K562 (cell line): ENCODE measurements around the gene AHNAK. TPM values are rescaled to one million over a fixed set of nuclear protein-coding genes. Genes with fewer than 3 reads are reported as not detected.

Experiments
- ARID1B ChIP-seq: fragments of 450-650 bp; IDR thresholded peaks from 2 replicates; pipeline ENCODE4 v1.6.1; 2016; ENCODE audit warnings: antibody characterized with exemption, mild to moderate bottlenecking, inconsistent platforms
- CBFA2T2 ChIP-seq: fragments of 450-650 bp; conservative IDR thresholded peaks from 2 replicates; pipeline ENCODE4 v1.6.1; 2017; ENCODE audit warnings: mild to moderate bottlenecking
- CBX5 ChIP-seq: IDR thresholded peaks from 2 replicates; pipeline ENCODE4 v1.6.1; 2014; ENCODE audit warnings: low read depth, borderline replicate concordance
- CREBBP ChIP-seq: IDR thresholded peaks from one replicate; pipeline ENCODE4 v1.6.1; 2012; ENCODE audit warnings: low read depth, mild to moderate bottlenecking, control low read depth, inconsistent platforms, low read length
- DDX20 ChIP-seq: fragments of 450-650 bp; IDR thresholded peaks from 2 replicates; pipeline ENCODE4 v1.6.1; 2016; ENCODE audit warnings: missing genetic modification characterization, low read depth, mild to moderate bottlenecking, missing compliant biosample characterization, moderate library complexity
- E2F3 ChIP-seq: fragments of 250-450 bp; sonication (Bioruptor Pico); IDR thresholded peaks from 2 replicates; pipeline ENCODE4 v1.4.0; 2020; ENCODE audit warnings: mild to moderate bottlenecking
- EP400 ChIP-seq: fragments of 450-650 bp; IDR thresholded peaks from 2 replicates; pipeline ENCODE4 v1.6.1; 2017; ENCODE audit warnings: antibody characterized with exemption, mild to moderate bottlenecking, moderate library complexity
- ERF ChIP-seq: fragments of 450-650 bp; formaldehyde crosslinking; IDR thresholded peaks from 2 replicates; pipeline ENCODE4 v1.4.0; 2020; ENCODE audit warnings: mild to moderate bottlenecking, mixed read lengths
- KDM4B ChIP-seq, 2 experiments: fragments of 450-650 bp in 1 of 2; sonication (generic) in 1 of 2; IDR thresholded peaks; 2 replicates each; pipeline ENCODE4 v1.6.1; 2016 to 2017; ENCODE audit warnings: borderline replicate concordance in 2 of 2, antibody characterized with exemption in 1 of 2, low read depth in 1 of 2, mild to moderate bottlenecking in 1 of 2
- KLF6 ChIP-seq: fragments of 250-450 bp; sonication (Bioruptor Pico); IDR thresholded peaks from 2 replicates; pipeline ENCODE4 v1.4.0; 2020; ENCODE audit warnings: mild to moderate bottlenecking, moderate library complexity, borderline replicate concordance
- MAFF ChIP-seq: IDR thresholded peaks from 2 replicates; pipeline ENCODE4 v1.6.1; 2012; ENCODE audit warnings: low read length, improper control_type of control experiment
- PHF20 ChIP-seq: fragments of 450-650 bp; IDR thresholded peaks from 2 replicates; pipeline ENCODE4 v1.6.1; 2018; ENCODE audit not compliant: partially characterized antibody
- PHTF2 ChIP-seq: fragments of 250-450 bp; sonication (Bioruptor Pico); IDR thresholded peaks from 2 replicates; pipeline ENCODE4 v1.5.0; 2021; ENCODE audit warnings: mild to moderate bottlenecking
- POLR2AphosphoS2 ChIP-seq: IDR thresholded peaks from 2 replicates; pipeline ENCODE4 v1.6.1; 2012; ENCODE audit warnings: low read length, improper control_type of control experiment
- POLR2B ChIP-seq: fragments of 450-650 bp; IDR thresholded peaks from 2 replicates; pipeline ENCODE4 v1.6.1; 2018; ENCODE audit warnings: low read depth; ENCODE audit not compliant: partially characterized antibody
- PTRF ChIP-seq: fragments of 450-650 bp; IDR thresholded peaks from 2 replicates; pipeline ENCODE4 v1.6.1; 2016; ENCODE audit warnings: mild to moderate bottlenecking, missing genetic modification characterization, missing compliant biosample characterization
- SMARCA5 ChIP-seq: fragments of 450-650 bp; IDR thresholded peaks from 2 replicates; pipeline ENCODE4 v1.6.1; 2016
- TEAD1 ChIP-seq, 2 experiments: fragments of 450-650 bp in 1 of 2; sonication (generic) in 1 of 2; formaldehyde crosslinking; IDR thresholded peaks; 2 replicates each; pipeline versions ENCODE4 v1.4.0 to v1.8.0; 2020 to 2022; ENCODE audit warnings: mild to moderate bottlenecking in 2 of 2, missing genetic modification reagents in 1 of 2
- ZNF384 ChIP-seq: IDR thresholded peaks from 2 replicates; pipeline ENCODE4 v1.6.1; 2012; ENCODE audit warnings: low read depth, low read length, improper control_type of control experiment
- polyA plus RNA-seq, 8 experiments: library from polyadenylated mRNA; depleted of rRNA in 4 of 8; stranded (reverse) in 5 of 8; unstranded in 3 of 8; fragments of >200 nt; fragmentation: Nextera tagmentation in 2 of 8; fragmentation: Illumina TruSeq in 1 of 8; extraction: Ambion mirVana in 2 of 8; extraction: Trizol in 1 of 8; gene quantifications; 2 replicates each; pipeline versions ENCODE4 v1.2.1 to v1.2.3, GENCODE V29; 2011 to 2014; ENCODE audit warnings: inconsistent platforms in 1 of 8, missing spikeins in 1 of 8
- total RNA-seq, 7 experiments: library from RNA; depleted of rRNA in 6 of 7; stranded (reverse); fragments of >200 nt in 6 of 7; fragmentation: Illumina TruSeq in 2 of 7; extraction: Trizol in 2 of 7; gene quantifications; 2 replicates each; pipeline versions ENCODE4 v1.2.1 to v1.2.3, GENCODE V29; 2011 to 2021; ENCODE audit warnings: low replicate concordance in 1 of 7
- TF ChIP-seq, protein P1 (sequence below): fragments of 450-650 bp; formaldehyde crosslinking; IDR thresholded peaks from 2 replicates; pipeline ENCODE4 v1.4.0; 2020; ENCODE audit warnings: mild to moderate bottlenecking, moderate library complexity
- TF ChIP-seq, protein P2 (sequence below), 2 experiments: fragments of 450-650 bp; conservative IDR thresholded peaks; 2 replicates each; pipeline ENCODE4 v1.6.1; 2017; ENCODE audit warnings: mild to moderate bottlenecking in 2 of 2, moderate library complexity in 2 of 2
- TF ChIP-seq, protein P3 (sequence below), 2 experiments: fragments of 200-800 bp in 1 of 2; sonication (Bioruptor generic) in 1 of 2; sonication (generic) in 1 of 2; formaldehyde crosslinking in 1 of 2; IDR thresholded peaks in 1 of 2; conservative IDR thresholded peaks in 1 of 2; 2 replicates each; pipeline versions ENCODE4 v1.5.0 to v1.6.1; 2016 to 2020; ENCODE audit warnings: missing compliant biosample characterization in 1 of 2, missing genetic modification characterization in 1 of 2, missing genetic modification reagents in 1 of 2
- TF ChIP-seq, protein P4 (sequence below), 3 experiments: IDR thresholded peaks in 2 of 3; conservative IDR thresholded peaks in 1 of 3; 2 replicates each; pipeline ENCODE4 v1.5.1; 2011 to 2012; ENCODE audit warnings: low read length in 3 of 3, mild to moderate bottlenecking in 3 of 3, control low read depth in 2 of 3, improper control_type of control experiment in 1 of 3, inconsistent platforms in 1 of 3, low read depth in 1 of 3, mixed read lengths in 1 of 3, moderate library complexity in 1 of 3; ENCODE audit not compliant: insufficient read depth in 2 of 3

Gene AHNAK
- total and polyA plus RNA-seq, 9 of the 15 experiments (the other 6 are each of a cell fraction or from before 2014, with no cell fraction given): 1.5 to 89.7 (median 45.0) TPM

DNA sequence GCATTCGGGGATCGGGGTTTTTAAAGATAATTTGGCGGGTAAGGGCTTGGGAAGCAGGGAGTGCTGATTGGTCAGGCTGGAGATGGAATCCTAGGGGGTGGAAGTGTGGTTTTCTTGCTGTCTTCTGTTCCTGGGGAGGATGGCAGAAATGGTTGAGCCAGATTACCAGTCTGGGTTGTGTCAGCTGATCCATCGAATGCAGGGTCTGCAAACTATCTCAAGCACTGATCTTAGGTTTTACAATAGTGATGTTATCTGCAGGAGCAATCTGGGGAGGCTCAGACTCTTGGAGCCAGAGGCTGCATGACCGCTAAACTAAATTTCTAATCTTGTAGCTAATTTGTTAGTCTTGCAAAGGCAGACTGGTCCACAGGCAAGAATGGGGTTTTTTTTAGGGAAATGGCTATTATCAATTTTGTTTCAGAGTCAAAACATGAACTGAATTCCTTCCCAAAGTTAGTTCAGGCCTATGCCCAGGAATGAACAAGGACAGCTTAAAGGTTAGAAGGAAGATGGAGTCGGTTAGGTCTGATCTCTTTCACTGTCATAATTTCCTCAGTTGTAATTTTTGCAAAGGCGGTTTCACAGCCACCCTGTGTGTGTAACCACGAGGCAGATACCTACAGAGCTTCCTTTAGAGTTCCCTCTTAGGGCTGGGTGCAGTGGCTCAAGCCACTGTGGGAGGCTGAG is 117.6 kb downstream of the AHNAK start (continued):
- TF ChIP-seq, protein P1, sequence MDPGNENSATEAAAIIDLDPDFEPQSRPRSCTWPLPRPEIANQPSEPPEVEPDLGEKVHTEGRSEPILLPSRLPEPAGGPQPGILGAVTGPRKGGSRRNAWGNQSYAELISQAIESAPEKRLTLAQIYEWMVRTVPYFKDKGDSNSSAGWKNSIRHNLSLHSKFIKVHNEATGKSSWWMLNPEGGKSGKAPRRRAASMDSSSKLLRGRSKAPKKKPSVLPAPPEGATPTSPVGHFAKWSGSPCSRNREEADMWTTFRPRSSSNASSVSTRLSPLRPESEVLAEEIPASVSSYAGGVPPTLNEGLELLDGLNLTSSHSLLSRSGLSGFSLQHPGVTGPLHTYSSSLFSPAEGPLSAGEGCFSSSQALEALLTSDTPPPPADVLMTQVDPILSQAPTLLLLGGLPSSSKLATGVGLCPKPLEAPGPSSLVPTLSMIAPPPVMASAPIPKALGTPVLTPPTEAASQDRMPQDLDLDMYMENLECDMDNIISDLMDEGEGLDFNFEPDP: peak; percentile 55; the same call in 1 of the 2 replicates
- TF ChIP-seq PHTF2 (CRISPR knock-in tag): peak; percentile 39; the same call in 1 of the 2 replicates
- TF ChIP-seq POLR2B: no peak
- TF ChIP-seq KLF6 (CRISPR knock-in tag): peak; percentile 91; the same call in 1 of the 2 replicates
- TF ChIP-seq DDX20: peak; percentile 88
- TF ChIP-seq, protein P2, sequence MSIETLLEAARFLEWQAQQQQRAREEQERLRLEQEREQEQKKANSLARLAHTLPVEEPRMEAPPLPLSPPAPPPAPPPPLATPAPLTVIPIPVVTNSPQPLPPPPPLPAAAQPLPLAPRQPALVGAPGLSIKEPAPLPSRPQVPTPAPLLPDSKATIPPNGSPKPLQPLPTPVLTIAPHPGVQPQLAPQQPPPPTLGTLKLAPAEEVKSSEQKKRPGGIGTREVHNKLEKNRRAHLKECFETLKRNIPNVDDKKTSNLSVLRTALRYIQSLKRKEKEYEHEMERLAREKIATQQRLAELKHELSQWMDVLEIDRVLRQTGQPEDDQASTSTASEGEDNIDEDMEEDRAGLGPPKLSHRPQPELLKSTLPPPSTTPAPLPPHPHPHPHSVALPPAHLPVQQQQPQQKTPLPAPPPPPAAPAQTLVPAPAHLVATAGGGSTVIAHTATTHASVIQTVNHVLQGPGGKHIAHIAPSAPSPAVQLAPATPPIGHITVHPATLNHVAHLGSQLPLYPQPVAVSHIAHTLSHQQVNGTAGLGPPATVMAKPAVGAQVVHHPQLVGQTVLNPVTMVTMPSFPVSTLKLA (conservative IDR thresholded peaks at IDR 0.05): no peak
- TF ChIP-seq, protein P3, sequence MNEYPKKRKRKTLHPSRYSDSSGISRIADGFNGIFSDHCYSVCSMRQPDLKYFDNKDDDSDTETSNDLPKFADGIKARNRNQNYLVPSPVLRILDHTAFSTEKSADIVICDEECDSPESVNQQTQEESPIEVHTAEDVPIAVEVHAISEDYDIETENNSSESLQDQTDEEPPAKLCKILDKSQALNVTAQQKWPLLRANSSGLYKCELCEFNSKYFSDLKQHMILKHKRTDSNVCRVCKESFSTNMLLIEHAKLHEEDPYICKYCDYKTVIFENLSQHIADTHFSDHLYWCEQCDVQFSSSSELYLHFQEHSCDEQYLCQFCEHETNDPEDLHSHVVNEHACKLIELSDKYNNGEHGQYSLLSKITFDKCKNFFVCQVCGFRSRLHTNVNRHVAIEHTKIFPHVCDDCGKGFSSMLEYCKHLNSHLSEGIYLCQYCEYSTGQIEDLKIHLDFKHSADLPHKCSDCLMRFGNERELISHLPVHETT (CRISPR knock-in tag; conservative IDR thresholded peaks at IDR 0.05 in 1 of 2, IDR thresholded peaks at IDR 0.05 in 1 of 2): no peak
- no peak for TF ChIP-seq CBX5
- TF ChIP-seq TEAD1 (CRISPR knock-in tag; IDR thresholded peaks at IDR 0.05): peak in 1 of 2 experiments; percentile 71; a peak in 1 of 4 replicates
- no peak for TF ChIP-seq EP400
- TF ChIP-seq CBFA2T2: no peak
- TF ChIP-seq MAFF: no peak
- TF ChIP-seq, protein P4, sequence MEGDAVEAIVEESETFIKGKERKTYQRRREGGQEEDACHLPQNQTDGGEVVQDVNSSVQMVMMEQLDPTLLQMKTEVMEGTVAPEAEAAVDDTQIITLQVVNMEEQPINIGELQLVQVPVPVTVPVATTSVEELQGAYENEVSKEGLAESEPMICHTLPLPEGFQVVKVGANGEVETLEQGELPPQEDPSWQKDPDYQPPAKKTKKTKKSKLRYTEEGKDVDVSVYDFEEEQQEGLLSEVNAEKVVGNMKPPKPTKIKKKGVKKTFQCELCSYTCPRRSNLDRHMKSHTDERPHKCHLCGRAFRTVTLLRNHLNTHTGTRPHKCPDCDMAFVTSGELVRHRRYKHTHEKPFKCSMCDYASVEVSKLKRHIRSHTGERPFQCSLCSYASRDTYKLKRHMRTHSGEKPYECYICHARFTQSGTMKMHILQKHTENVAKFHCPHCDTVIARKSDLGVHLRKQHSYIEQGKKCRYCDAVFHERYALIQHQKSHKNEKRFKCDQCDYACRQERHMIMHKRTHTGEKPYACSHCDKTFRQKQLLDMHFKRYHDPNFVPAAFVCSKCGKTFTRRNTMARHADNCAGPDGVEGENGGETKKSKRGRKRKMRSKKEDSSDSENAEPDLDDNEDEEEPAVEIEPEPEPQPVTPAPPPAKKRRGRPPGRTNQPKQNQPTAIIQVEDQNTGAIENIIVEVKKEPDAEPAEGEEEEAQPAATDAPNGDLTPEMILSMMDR (IDR thresholded peaks at IDR 0.05 in 2 of 3, conservative IDR thresholded peaks at IDR 0.05 in 1 of 3; ENCODE audit: insufficient read depth in 2 of 3, low read depth in 1 of 3, low read length in 3 of 3): no peak
- 0 out of 2 replicates have a peak, but pooled peaks have one; percentile 29 for TF ChIP-seq E2F3 (CRISPR knock-in tag)
- no peak for TF ChIP-seq CREBBP
- no peak for TF ChIP-seq KDM4B (IDR thresholded peaks at IDR 0.05; ENCODE audit: borderline replicate concordance in 2 of 2, low read depth in 1 of 2)
- TF ChIP-seq ARID1B: no peak
- TF ChIP-seq ZNF384: no peak
- TF ChIP-seq PTRF: peak; percentile 82; the same call in 1 of the 2 replicates
- TF ChIP-seq PHF20: no peak
- no peak for TF ChIP-seq POLR2AphosphoS2
- no peak for TF ChIP-seq SMARCA5
- 0 out of 2 replicates have a peak, but pooled peaks have one; percentile 22 for TF ChIP-seq ERF (CRISPR knock-in tag)
